Activated naive CD4-positive, alpha-beta T cell treated with anti-CD3 and anti-CD28 coated beads, Interleukin-2, amount 50 U/mL, for 24 hours (primary cell): ENCODE results near the gene AUTS2.

Source experiments
- H3K27ac Mint-ChIP-seq: one replicate; pipeline ENCODE4 v1.8.0; 2021; ENCODE audit warnings: mild to moderate bottlenecking, mixed read lengths
- H3K27me3 Mint-ChIP-seq: one replicate; pipeline ENCODE4 v1.8.0; 2021; ENCODE audit warnings: mixed read lengths
- H3K36me3 Mint-ChIP-seq: one replicate; pipeline ENCODE4 v1.8.0; 2021; ENCODE audit warnings: mixed read lengths
- H3K4me1 Mint-ChIP-seq: one replicate; pipeline ENCODE4 v1.8.0; 2021; ENCODE audit warnings: mixed read lengths
- H3K4me3 Mint-ChIP-seq: one replicate; pipeline ENCODE4 v1.8.0; 2021; ENCODE audit warnings: mild to moderate bottlenecking, mixed read lengths
- H3K9me3 Mint-ChIP-seq: one replicate; pipeline ENCODE4 v1.8.0; 2021; ENCODE audit warnings: mixed read lengths

The AUTS2 gene

DNA sequence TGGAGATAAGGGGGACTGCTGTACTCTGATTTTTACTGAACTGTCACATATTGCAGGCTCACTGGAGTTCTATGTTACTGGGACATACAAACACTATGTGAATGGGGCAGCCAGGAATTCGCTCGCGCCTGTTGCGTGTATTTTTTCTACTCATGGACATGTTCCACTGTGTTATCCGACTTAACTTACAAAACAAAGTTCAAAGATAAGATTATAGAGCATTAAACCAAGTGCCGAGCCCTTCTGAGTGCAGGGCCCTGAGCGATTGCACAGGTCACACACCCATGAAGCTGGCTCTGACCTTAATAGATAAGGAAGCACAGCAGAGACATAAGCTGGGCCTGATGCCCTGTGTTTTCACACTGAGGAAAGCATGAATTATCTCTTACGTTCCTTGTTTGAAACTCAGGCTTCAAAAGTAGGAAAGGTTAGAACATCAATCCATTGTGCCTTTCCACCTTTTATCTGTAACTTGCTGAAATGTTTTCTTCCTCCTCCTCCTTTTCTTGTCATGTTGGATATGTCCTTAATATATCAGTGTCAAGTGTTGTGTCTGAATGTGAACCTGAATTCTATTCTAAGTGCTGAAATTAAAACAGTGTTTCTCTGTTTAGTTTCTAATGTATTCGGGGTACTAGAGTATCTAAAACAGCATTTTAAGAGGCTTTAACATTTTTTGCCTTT lies 273.8 kb downstream of the AUTS2 start:
- Mint-ChIP-seq H3K4me3 (no peak overlapping the region), H3K27me3 (no peaks in the 10 kb centered on the region), H3K36me3 (no peaks in the 10 kb centered on the region), H3K27ac (no peak overlapping the region), H3K4me1 (no peaks in the 10 kb centered on the region), H3K9me3 (no peaks in the 10 kb centered on the region)

DNA sequence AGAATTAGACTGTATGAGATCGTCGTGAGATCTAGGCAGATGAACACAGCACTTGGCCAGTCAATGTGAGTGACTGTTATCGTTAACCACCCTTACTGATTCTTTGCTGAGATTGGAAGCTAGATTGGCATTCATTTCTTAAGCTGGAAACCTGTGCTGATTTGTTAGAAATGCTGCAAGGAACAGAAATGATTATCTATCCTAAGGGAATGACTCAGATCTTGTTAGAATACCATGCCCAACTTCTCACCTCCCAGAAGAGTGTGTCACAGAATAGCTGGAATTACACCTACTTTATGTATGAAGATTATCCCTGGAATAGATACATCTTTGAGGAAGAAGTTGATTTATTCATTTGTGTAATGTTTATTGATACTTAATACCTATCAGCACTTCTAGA lies 275.2 kb downstream of the AUTS2 start:
- no peak overlapping the region for H3K27ac Mint-ChIP-seq
- H3K9me3 Mint-ChIP-seq, result no peaks in the 10 kb centered on the region
- no peak overlapping the region for H3K4me3 Mint-ChIP-seq
- H3K27me3 Mint-ChIP-seq, result no peaks in the 10 kb centered on the region
- no peaks in the 10 kb centered on the region for H3K36me3 Mint-ChIP-seq
- H3K4me1 Mint-ChIP-seq, result no peaks in the 10 kb centered on the region

- no peaks in the 10 kb centered on the region for H3K4me1 Mint-ChIP-seq
- H3K27me3 Mint-ChIP-seq, result no peaks in the 10 kb centered on the region
- H3K36me3 Mint-ChIP-seq, result no peaks in the 10 kb centered on the region
- H3K27ac Mint-ChIP-seq, result no peak overlapping the region
- H3K9me3 Mint-ChIP-seq, result no peaks in the 10 kb centered on the region
- no peak overlapping the region for H3K4me3 Mint-ChIP-seq
These were observed 279.7 kb downstream of the AUTS2 start for GRCh38 chr7:69878015-69878414.

DNA sequence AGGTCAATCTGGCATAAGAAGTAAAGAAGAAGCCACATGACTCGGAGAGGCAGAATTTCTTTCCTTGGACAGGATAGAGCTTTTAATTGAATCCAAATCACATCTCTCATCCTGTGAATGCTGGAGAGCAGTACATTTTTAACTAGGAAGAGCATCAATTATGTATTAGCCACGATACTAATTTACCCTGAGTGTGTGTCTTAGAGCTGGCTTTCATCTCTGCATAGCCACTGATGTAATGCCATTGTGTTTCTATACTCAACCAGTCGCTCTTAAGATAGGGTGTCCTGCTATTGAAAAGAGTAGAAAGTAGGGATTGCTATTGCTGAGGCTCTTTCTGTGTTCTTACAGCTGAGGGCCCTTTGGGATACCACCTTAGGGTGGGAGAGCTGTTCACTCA lies 280.3 kb downstream of the AUTS2 start:
- no peaks in the 10 kb centered on the region for H3K27me3 Mint-ChIP-seq
- no peaks in the 10 kb centered on the region for H3K36me3 Mint-ChIP-seq
- H3K4me3 Mint-ChIP-seq, result no peak overlapping the region
- no peaks in the 10 kb centered on the region for H3K4me1 Mint-ChIP-seq
- no peaks in the 10 kb centered on the region for H3K9me3 Mint-ChIP-seq
- H3K27ac Mint-ChIP-seq, result no peak overlapping the region

DNA sequence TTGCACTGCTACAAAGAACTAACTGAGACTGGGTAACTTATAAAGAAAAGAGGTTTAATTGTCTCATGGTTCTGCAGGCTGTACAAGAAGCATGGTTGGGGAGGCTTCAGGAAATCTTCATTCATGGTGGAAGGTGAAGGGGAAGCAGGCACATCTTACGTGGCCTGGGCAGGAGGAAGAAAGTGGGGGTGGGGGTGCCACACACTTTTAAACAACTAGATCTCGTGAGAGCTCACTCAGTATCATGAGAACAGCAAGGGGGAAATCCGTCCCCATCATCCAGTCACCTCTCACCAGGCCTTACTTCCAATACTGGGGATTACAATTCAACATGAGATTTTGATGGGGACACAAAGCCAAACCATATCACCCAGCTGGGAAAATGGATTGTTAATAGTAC lies 281.7 kb downstream of the AUTS2 start:
- no peak overlapping the region for H3K4me3 Mint-ChIP-seq
- H3K27ac Mint-ChIP-seq, result no peak overlapping the region
- H3K36me3 Mint-ChIP-seq, result no peaks in the 10 kb centered on the region
- no peaks in the 10 kb centered on the region for H3K9me3 Mint-ChIP-seq
- no peaks in the 10 kb centered on the region for H3K27me3 Mint-ChIP-seq
- H3K4me1 Mint-ChIP-seq, result no peaks in the 10 kb centered on the region

- Mint-ChIP-seq H3K9me3 (no peaks in the 10 kb centered on the region), H3K27ac (no peak overlapping the region), H3K4me3 (no peak overlapping the region), H3K4me1 (no peaks in the 10 kb centered on the region), H3K36me3 (no peaks in the 10 kb centered on the region), H3K27me3 (no peaks in the 10 kb centered on the region)
These were observed 282.6 kb downstream of the AUTS2 start for GRCh38 chr7:69880840-69881239.

- Mint-ChIP-seq H3K9me3 (no peaks in the 10 kb centered on the region), H3K27me3 (no peaks in the 10 kb centered on the region)
These were observed 284.0 kb downstream of the AUTS2 start for GRCh38 chr7:69882269-69882668.

DNA sequence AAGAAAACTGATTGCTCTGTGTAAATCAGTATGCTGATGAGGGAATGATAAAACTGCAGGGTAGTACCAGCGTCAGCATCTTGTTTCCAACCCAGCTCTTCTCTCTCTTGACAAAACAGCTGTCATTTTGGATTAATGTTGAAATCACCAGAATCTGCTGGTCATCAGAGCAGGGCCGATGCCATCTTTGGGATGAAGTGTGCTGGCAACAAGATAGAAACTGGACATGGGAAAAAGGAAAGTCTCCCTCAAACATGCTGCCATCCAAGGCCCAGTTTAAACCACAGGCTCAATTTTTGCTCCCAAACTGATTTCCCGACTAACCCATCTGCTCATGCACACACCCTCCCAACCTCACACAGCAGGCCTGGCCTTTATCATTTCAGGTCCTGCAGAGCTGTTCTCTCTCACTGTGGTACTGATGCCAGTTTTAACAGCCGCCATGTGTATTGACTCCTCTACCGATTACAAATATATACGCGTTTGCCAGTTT lies 285.2 kb downstream of the AUTS2 start:
- Mint-ChIP-seq H3K36me3 (no peaks in the 10 kb centered on the region), H3K27ac (no peak overlapping the region), H3K27me3 (no peaks in the 10 kb centered on the region), H3K4me1 (no peaks in the 10 kb centered on the region), H3K9me3 (no peaks in the 10 kb centered on the region), H3K4me3 (no peak overlapping the region)

More at GRCh38 chr7:69882269-69882668, 284.0 kb downstream of the AUTS2 start:
- Mint-ChIP-seq H3K27ac (no peak overlapping the region), H3K4me1 (no peaks in the 10 kb centered on the region), H3K4me3 (no peak overlapping the region), H3K36me3 (no peaks in the 10 kb centered on the region)

DNA sequence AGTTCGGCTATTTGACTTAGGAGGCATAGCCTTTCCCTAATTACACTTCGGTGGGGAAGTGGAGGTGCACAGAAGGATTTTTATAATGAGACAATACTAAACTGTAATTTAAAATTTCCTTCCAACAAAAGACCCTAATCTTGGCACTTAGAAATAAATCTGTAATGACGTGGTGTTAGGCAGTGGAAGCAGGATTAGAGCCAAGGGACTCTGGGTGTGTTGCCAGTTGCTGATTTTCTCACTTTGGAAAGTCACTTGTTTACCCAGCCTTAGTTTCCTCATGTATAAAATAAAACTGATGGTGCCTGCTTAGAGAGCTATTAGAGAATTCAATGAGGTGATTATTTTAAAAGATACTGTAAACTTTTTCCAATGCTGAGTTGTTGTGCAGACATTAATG lies 287.2 kb downstream of the AUTS2 start:
- Mint-ChIP-seq H3K9me3 (no peaks in the 10 kb centered on the region), H3K36me3 (no peaks in the 10 kb centered on the region), H3K27me3 (no peaks in the 10 kb centered on the region), H3K4me1 (no peaks in the 10 kb centered on the region), H3K4me3 (no peak overlapping the region), H3K27ac (no peak overlapping the region)

- no peaks in the 10 kb centered on the region for H3K4me1 Mint-ChIP-seq
- no peak overlapping the region for H3K27ac Mint-ChIP-seq
- H3K9me3 Mint-ChIP-seq, result no peaks in the 10 kb centered on the region
- no peak overlapping the region for H3K4me3 Mint-ChIP-seq
- H3K36me3 Mint-ChIP-seq, result no peaks in the 10 kb centered on the region
- no peaks in the 10 kb centered on the region for H3K27me3 Mint-ChIP-seq
These were observed 291.2 kb downstream of the AUTS2 start for GRCh38 chr7:69889338-69889975.

DNA sequence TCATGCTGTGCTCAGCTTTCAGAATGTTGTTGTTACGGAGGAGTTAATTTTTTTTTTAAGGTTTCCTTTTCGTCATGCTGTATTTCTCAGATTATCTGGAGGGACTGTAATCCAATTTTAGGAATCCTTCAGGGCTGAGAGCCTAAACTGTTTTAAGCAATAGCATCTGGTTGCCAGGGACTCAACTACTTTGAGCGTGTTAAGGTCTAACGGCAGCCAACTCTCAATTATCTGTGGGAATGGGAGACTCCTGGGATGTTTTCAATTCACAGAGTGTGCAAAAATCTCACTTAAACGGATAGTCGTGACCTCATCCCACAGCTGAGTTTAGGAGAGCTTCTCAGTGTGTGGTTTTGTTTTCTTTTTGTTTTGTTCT lies 291.7 kb downstream of the AUTS2 start:
- Mint-ChIP-seq H3K9me3 (no peaks in the 10 kb centered on the region), H3K27me3 (no peaks in the 10 kb centered on the region), H3K4me1 (no peaks in the 10 kb centered on the region), H3K36me3 (no peaks in the 10 kb centered on the region), H3K4me3 (no peak overlapping the region), H3K27ac (no peak overlapping the region)

GRCh38 chr7:69892790-69893189 lies 294.5 kb downstream of the AUTS2 start:
- no peaks in the 10 kb centered on the region for H3K27me3 Mint-ChIP-seq
- no peak overlapping the region for H3K27ac Mint-ChIP-seq
- no peaks in the 10 kb centered on the region for H3K9me3 Mint-ChIP-seq
- H3K4me3 Mint-ChIP-seq, result no peak overlapping the region
- H3K4me1 Mint-ChIP-seq, result no peaks in the 10 kb centered on the region
- no peaks in the 10 kb centered on the region for H3K36me3 Mint-ChIP-seq

GRCh38 chr7:69893906-69894305 lies 295.6 kb downstream of the AUTS2 start:
- Mint-ChIP-seq H3K4me3 (no peak overlapping the region), H3K36me3 (no peaks in the 10 kb centered on the region), H3K9me3 (no peaks in the 10 kb centered on the region), H3K4me1 (no peaks in the 10 kb centered on the region), H3K27me3 (no peaks in the 10 kb centered on the region), H3K27ac (no peak overlapping the region)

- Mint-ChIP-seq H3K4me1 (no peaks in the 10 kb centered on the region), H3K9me3 (no peaks in the 10 kb centered on the region), H3K27ac (no peak overlapping the region), H3K27me3 (no peaks in the 10 kb centered on the region), H3K4me3 (no peak overlapping the region), H3K36me3 (no peaks in the 10 kb centered on the region)
These were observed 297.2 kb downstream of the AUTS2 start for GRCh38 chr7:69895446-69895845.

DNA sequence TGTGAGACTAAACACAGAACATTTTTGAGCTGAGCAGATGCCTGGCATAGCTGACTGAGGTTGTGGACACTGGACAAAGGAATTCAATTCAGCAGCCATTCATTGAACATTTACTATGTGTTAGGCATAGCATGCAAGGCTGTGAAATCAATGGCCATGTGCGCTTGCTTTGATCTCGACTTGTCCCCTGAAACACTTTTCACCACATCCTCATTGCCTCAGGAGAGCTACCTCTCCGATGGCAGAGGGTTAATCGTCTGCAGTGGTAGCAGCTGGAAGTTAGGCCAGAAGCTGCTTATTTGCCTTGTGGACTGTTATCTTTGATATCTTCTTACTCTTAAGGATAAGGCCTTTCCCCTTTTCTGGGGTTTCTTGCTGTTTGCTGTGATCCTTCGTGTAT lies 297.8 kb downstream of the AUTS2 start:
- Mint-ChIP-seq H3K4me3 (no peak overlapping the region), H3K9me3 (no peaks in the 10 kb centered on the region), H3K27me3 (no peaks in the 10 kb centered on the region), H3K4me1 (no peaks in the 10 kb centered on the region), H3K27ac (no peak overlapping the region), H3K36me3 (no peaks in the 10 kb centered on the region)

DNA sequence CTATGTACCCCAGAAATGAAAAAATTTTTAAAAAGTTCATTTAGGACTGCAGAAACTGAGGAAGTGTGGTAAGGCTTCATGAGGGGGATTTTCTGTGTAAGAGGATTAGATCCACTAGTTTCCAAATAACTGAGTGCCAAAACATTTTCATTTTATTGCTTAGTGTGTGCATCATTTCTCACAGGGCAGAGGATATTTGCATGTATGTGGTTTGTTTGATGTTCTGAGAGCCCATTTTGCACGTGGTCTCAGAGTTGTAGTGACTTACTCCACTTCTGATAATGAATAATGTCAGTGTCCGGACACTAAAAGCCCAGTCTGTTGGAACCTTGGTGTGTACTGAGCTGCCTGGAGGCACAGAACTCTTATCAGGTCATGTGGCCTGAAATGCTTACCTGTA lies 299.9 kb downstream of the AUTS2 start:
- H3K4me1 Mint-ChIP-seq, result no peaks in the 10 kb centered on the region
- H3K36me3 Mint-ChIP-seq, result no peaks in the 10 kb centered on the region
- no peak overlapping the region for H3K4me3 Mint-ChIP-seq
- H3K9me3 Mint-ChIP-seq, result no peaks in the 10 kb centered on the region
- H3K27ac Mint-ChIP-seq, result no peak overlapping the region
- H3K27me3 Mint-ChIP-seq, result no peaks in the 10 kb centered on the region

- no peaks in the 10 kb centered on the region for H3K27me3 Mint-ChIP-seq
- no peaks in the 10 kb centered on the region for H3K9me3 Mint-ChIP-seq
- H3K4me1 Mint-ChIP-seq, result no peaks in the 10 kb centered on the region
- H3K27ac Mint-ChIP-seq, result no peak overlapping the region
- H3K4me3 Mint-ChIP-seq, result no peak overlapping the region
- no peaks in the 10 kb centered on the region for H3K36me3 Mint-ChIP-seq
These were observed 305.1 kb downstream of the AUTS2 start for GRCh38 chr7:69903410-69903809.
